ENCODE measurements around the gene KBTBD12.

The KBTBD12 gene

DNA sequence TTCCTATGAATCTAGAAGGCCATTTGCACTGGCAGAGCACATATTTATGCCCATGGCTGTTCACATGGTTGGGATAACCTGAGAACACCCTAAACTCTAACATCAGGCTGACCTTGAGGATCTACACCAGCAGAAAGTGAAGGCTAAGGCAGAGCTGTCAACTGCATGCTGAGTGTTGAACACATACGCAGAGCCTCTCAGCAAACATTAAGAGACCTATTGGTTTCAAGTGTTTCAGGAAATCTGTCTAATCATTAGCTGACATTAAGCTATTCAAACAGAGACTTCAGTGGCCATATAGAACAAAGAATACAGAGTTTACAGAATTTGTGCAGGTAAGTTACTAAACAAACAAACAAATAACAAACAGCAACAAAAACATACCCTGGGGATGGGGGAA, 121.1 kb downstream of the KBTBD12 start:
- DNase-seq, result no peak

Measured in NCI-H187 (cell line).